Activated T-cell treated with anti-CD3 and anti-CD28 coated beads, Interleukin-2, amount 50 U/mL, for 48 hours (primary cell): Measurements from ENCODE around the gene KIAA0513.

ENCODE experiments used
- DNase-seq, 2 experiments: peaks; one replicate each; pipeline ENCODE4 v3.0.0-alpha.2; 2020

KIAA0513 gene

GRCh38 chr16:85005285-85006069 lies 22.1 kb upstream of the KIAA0513 start:
- DNase-seq = no peak

GRCh38 chr16:85006639-85007038 lies 21.0 kb upstream of the KIAA0513 start:
- no peak for DNase-seq

GRCh38 chr16:85007496-85008214 lies 19.9 kb upstream of the KIAA0513 start:
- no peak for DNase-seq

- DNase-seq = no peak
Observed at GRCh38 chr16:85008271-85008670, 19.3 kb upstream of the KIAA0513 start.

- no peak for DNase-seq
Observed at GRCh38 chr16:85010446-85010930, 17.1 kb upstream of the KIAA0513 start.

- DNase-seq = peak; percentile 88 to 91
Observed at GRCh38 chr16:85010931-85011845, 16.4 kb upstream of the KIAA0513 start, which contains the start of gene ZDHHC7. ZDHHC7 (minus strand) TSS chr16:85011535; CDS start chr16:84990618, 20,917 bp downstream.

GRCh38 chr16:85011846-85012284 lies 15.7 kb upstream of the KIAA0513 start:
- no peak for DNase-seq

- DNase-seq = no peak
Observed at GRCh38 chr16:85014311-85014710, 13.3 kb upstream of the KIAA0513 start.

GRCh38 chr16:85015481-85016187 lies 12.0 kb upstream of the KIAA0513 start:
- DNase-seq = no peak

GRCh38 chr16:85017151-85017550 lies 10.4 kb upstream of the KIAA0513 start:
- peak; percentile 50 to 58 for DNase-seq

GRCh38 chr16:85017633-85018032 lies 10.0 kb upstream of the KIAA0513 start:
- DNase-seq = no peak

- no peak for DNase-seq
Observed at GRCh38 chr16:85018529-85019236, 8.9 kb upstream of the KIAA0513 start.

GRCh38 chr16:85019659-85020245 lies 7.8 kb upstream of the KIAA0513 start:
- DNase-seq = no peak

GRCh38 chr16:85025781-85026653 lies 1.6 kb upstream of the KIAA0513 start:
- DNase-seq = no peak

GRCh38 chr16:85026703-85027102 lies 892 bp upstream of the KIAA0513 start:
- DNase-seq = no peak

- DNase-seq = peak; percentile 45 to 55
Observed at GRCh38 chr16:85027958-85028684, 526 bp downstream of the KIAA0513 start.

GRCh38 chr16:85028685-85029407 lies 1.3 kb downstream of the KIAA0513 start:
- DNase-seq = peak; percentile 77 to 81

GRCh38 chr16:85029408-85029784 lies 1.8 kb downstream of the KIAA0513 start:
- DNase-seq = peak; percentile 49 to 65

- no peak for DNase-seq
Observed at GRCh38 chr16:85029981-85030401, 2.4 kb downstream of the KIAA0513 start.
